ENCODE results near the gene PHACTR2. TPM values are rescaled to one million over a fixed set of nuclear protein-coding genes. Genes with fewer than 3 reads are reported as not detected.
A peak's percentile ranks its signal among the peaks of the same experiment; 100 is the strongest.
"Not testable (repeated sequence)": the region's sequence is repeated elsewhere in the genome, so short reads cannot be mapped to it uniquely, and the experiment has no call there.

PHACTR2 gene
- total RNA-seq, 2 experiments from 2014 or later, result 10.7 to 12.2 TPM

DNA sequence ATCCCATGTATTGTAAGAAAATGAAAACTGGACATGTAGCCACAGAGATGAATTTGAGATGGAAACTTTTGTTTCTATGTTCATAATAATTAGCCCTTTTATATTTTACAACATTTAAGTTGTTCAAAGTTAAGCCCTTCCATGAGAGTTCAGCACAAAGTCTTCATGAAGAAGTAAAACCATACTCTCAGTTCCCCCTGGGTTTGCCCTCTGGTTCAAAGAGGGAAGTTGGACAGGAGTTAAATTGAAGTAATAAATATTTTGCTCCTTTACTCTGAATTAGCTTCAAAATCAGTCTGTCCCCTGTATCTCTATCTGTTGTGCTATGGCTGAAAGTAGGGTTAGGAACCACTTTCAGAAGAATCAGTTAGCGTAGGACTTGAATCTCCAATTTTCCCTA is 31.1 kb downstream of the PHACTR2 start:
- CTCF ChIA-PET, result no interaction called here
- H3K36me3 Mint-ChIP-seq (ENCODE audit: low read depth), result peaks cover 7% of the 10 kb centered on the region
- H3K9me3 Mint-ChIP-seq, result peaks cover 8% of the 10 kb centered on the region
- no peak overlapping the region for H3K27ac Mint-ChIP-seq
- no peak overlapping the region for H3K4me3 Mint-ChIP-seq
- intact Hi-C loops (cut with micrococcal nuclease), result no loop called here
- DNase-seq, result no peak
- H3K4me1 Mint-ChIP-seq (ENCODE audit: low read depth), result no peaks in the 10 kb centered on the region
- H3K27me3 Mint-ChIP-seq (ENCODE audit: low read depth), result no peaks in the 10 kb centered on the region

DNA sequence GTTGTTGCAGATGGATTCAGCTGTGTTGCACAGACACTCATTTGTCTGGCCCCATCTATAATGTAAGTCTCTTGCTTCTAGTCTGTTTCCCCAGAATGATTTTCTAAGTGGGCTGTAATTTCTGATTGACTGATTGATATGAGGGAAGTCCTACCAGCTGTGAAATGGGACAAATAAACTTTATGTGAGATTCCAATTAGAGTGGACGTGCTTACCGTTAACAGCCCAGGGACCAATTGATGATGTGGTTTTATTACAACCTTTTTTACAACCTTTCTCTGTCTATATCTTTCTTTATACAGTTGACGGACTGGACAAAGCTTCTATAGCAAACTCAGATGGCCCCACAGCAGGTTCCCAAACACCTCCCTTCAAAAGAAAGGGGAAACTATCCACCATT is 33.9 kb downstream of the PHACTR2 start:
- intact Hi-C loops (cut with micrococcal nuclease), result no loop called here
- CTCF ChIA-PET, result no interaction called here
- H3K27ac Mint-ChIP-seq, result no peak overlapping the region
- H3K4me1 Mint-ChIP-seq (ENCODE audit: low read depth), result no peaks in the 10 kb centered on the region
- H3K9me3 Mint-ChIP-seq, result peaks cover 8% of the 10 kb centered on the region
- H3K27me3 Mint-ChIP-seq (ENCODE audit: low read depth), result no peaks in the 10 kb centered on the region
- no peak overlapping the region for H3K4me3 Mint-ChIP-seq
- DNase-seq, result no peak
- peaks cover 7% of the 10 kb centered on the region for H3K36me3 Mint-ChIP-seq (ENCODE audit: low read depth)

DNA sequence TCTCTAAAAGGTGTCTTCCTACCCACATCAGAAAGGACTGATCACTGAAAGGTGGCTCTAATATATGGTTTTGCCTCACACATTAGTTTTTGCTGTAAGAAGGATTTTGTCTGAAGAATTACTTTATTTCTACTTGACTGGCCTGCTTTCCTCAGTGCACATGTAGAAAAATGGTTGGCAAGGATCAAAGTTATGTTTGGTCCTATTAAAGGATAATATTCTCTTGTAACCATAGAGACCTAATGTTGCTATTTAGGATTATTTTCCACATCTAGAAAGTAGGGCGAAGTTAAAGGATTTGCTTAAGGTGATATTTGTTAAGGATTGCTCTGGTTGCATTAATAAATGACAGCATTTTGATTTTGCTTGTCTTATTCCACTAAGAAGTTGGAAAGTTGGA is 40.7 kb downstream of the PHACTR2 start:
- Mint-ChIP-seq H3K27me3 (ENCODE audit: low read depth) (no peaks in the 10 kb centered on the region), H3K4me3 (no peak overlapping the region), H3K4me1 (ENCODE audit: low read depth) (no peaks in the 10 kb centered on the region), H3K36me3 (ENCODE audit: low read depth) (peaks cover 13% of the 10 kb centered on the region), H3K27ac (no peak overlapping the region), H3K9me3 (no peaks in the 10 kb centered on the region)
- DNase-seq, result no peak
- CTCF ChIA-PET, result no interaction called here
- intact Hi-C loops (cut with micrococcal nuclease), result no loop called here

DNA sequence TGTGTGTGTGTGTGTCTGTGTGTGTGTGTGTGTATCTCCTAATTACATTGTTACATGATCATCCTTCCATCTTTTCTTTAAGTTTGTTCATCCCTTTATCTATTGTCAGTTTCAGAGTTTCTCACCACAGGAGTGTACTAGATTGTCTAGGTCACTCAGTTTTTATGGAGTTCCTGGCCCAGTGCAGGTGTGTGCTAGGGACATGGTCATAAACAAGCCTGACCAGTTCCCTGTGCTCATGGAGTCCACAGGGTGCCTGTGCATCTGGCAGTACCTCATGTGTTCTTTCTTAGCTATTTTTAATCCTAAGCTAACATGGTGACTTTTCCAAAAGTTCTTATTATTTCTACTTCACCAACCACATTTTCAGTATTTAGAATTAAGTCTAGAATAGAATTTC is 43.9 kb downstream of the PHACTR2 start:
- H3K36me3 Mint-ChIP-seq (ENCODE audit: low read depth), result peaks cover 20% of the 10 kb centered on the region
- H3K9me3 Mint-ChIP-seq, result no peaks in the 10 kb centered on the region
- intact Hi-C loops (cut with micrococcal nuclease), result no loop called here
- no peak overlapping the region for H3K4me3 Mint-ChIP-seq
- no peaks in the 10 kb centered on the region for H3K27me3 Mint-ChIP-seq (ENCODE audit: low read depth)
- peaks cover 2% of the 10 kb centered on the region for H3K4me1 Mint-ChIP-seq (ENCODE audit: low read depth)
- no peak for DNase-seq
- no peak overlapping the region for H3K27ac Mint-ChIP-seq
- CTCF ChIA-PET, result no interaction called here

DNA sequence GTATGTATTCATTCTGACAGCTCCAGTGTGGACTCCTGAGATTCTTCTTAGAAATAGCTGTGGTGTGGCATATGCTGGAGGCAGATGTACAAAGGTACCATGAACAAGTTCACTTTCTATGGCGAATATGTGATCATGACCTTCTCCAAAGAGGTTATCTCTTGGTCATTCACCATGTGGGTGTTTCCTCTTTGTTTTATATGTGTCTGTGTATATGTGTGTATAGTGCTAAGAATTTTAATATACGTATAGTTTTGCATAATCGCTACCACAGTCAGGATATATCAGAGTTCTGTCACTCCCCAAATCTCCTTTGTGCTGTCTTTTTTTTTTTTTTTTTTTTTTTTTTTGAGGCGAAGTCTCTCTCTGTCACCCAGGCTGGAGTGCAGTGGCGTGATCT is 47.1 kb downstream of the PHACTR2 start:
- no peak overlapping the region for H3K27ac Mint-ChIP-seq
- H3K9me3 Mint-ChIP-seq, result no peaks in the 10 kb centered on the region
- no peak for DNase-seq
- peaks cover 16% of the 10 kb centered on the region for H3K36me3 Mint-ChIP-seq (ENCODE audit: low read depth)
- CTCF ChIA-PET, result no interaction called here
- no peaks in the 10 kb centered on the region for H3K27me3 Mint-ChIP-seq (ENCODE audit: low read depth)
- H3K4me1 Mint-ChIP-seq (ENCODE audit: low read depth), result peaks cover 12% of the 10 kb centered on the region
- intact Hi-C loops (cut with micrococcal nuclease), result no loop called here
- no peak overlapping the region for H3K4me3 Mint-ChIP-seq

DNA sequence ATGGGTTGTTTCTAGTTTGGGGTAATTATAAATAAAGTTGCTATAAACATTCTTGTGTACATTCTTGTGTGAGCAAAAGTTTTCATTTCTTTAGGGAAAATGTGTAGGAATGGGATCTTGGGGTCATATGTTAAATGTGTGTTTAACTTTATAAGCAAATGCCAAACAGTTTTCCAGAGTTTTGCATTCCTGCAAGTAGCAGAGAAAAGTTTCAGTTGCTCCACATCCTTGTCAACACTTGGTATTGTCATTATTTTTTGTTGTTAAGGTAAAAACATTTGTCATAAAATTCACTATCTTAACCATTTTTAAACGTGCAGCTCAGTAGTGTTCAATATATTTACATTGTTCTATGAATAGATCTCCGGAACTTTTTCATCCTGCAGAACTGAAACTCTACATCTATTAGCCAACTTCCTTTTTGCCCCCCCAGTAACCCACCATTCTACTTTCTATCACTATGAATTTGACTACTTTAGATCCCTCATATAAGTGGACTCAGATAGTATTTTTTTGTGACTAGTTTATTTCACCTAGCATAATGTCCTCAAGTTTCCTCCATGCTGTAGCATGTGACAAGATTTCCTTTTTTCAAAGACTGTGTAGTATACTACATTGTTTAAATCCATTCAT is 48.4 kb downstream of the PHACTR2 start:
- H3K36me3 Mint-ChIP-seq (ENCODE audit: low read depth), result peaks cover 16% of the 10 kb centered on the region
- no peak overlapping the region for H3K4me3 Mint-ChIP-seq
- CTCF ChIA-PET, result interaction anchor here (0.7 kb wide), 1 partner anchor 1192 kb away, joined by 5 read pairs; no protein-coding TSS in a partner anchor
- H3K27me3 Mint-ChIP-seq (ENCODE audit: low read depth), result no peaks in the 10 kb centered on the region
- DNase-seq, result no peak
- H3K4me1 Mint-ChIP-seq (ENCODE audit: low read depth), result peaks cover 12% of the 10 kb centered on the region
- no peaks in the 10 kb centered on the region for H3K9me3 Mint-ChIP-seq
- no peak overlapping the region for H3K27ac Mint-ChIP-seq
- intact Hi-C loops (cut with micrococcal nuclease), result loop anchor here (2.0 kb wide), 1 partner anchor 31 kb away; no protein-coding TSS in a partner anchor

DNA sequence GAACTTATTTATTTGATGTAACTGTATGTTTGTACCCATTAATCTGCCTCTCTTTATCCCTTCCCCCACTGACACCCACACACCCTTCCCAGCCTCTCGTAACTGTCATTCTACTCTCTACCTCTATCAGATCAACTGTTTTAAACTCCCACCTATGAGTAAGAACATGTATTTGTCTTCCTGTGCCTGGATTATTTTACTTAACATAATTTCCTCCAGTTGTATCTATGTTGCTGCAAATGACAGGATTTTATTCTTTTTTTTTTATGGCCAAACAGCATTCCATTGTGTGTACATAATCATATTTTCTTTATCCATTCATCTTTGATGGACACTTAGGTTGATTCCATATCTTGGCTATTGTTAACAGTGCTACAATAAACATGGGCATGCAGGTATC is 49.3 kb downstream of the PHACTR2 start:
- Mint-ChIP-seq H3K27me3 (ENCODE audit: low read depth) (no peaks in the 10 kb centered on the region), H3K36me3 (ENCODE audit: low read depth) (peaks cover 16% of the 10 kb centered on the region), H3K4me3 (no peak overlapping the region), H3K9me3 (no peaks in the 10 kb centered on the region), H3K27ac (no peak overlapping the region), H3K4me1 (ENCODE audit: low read depth) (peaks cover 17% of the 10 kb centered on the region)
- intact Hi-C loops (cut with micrococcal nuclease), result loop anchor here (2.0 kb wide), 1 partner anchor 32 kb away; no protein-coding TSS in a partner anchor
- CTCF ChIA-PET, result no interaction called here
- DNase-seq, result peak; percentile 6

DNA sequence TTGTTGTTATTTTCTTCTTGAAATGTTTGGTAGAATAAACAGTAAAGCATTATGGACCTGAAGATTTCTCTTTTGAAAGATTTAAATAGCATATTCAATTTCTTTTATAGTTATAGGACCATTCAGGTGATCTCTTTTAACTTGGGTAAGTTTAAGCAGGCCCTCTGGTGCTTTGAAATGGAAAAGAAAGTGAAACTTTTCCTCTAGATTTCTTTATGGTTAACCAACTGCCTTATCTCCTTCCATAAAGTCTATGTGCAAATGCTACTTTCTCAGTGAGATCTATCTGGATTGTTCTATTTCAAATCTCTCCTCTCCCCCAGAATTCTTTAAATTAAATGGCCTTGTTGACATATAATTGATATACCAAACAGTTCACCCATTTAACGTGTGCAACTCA is 54.0 kb downstream of the PHACTR2 start:
- H3K4me3 Mint-ChIP-seq, result no peak overlapping the region
- CTCF ChIA-PET, result no interaction called here

DNA sequence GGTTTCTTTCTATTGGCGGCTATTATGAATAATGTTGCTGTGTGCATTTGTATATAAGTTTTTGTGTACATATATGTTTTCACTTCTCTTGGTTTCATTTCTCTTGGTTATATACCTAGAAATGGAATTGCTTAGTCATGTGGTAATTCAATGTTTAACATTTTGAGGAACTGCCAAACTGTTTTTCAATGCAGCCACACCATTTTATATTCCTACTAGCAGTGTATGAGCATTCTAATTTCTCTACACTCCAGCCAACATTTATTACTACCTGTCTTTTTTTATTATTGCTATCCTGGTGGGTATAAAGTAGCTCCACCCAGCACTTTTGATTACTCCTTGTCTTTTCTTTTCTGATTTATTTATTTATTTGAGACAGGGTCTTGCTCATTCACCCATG is 54.8 kb downstream of the PHACTR2 start:
- intact Hi-C loops (cut with micrococcal nuclease), result loop anchor here (5.0 kb wide), 1 partner anchor 155 kb away; no protein-coding TSS in a partner anchor
- H3K9me3 Mint-ChIP-seq, result no peaks in the 10 kb centered on the region
- H3K4me1 Mint-ChIP-seq (ENCODE audit: low read depth), result peaks cover 22% of the 10 kb centered on the region
- no peak for DNase-seq
- H3K4me3 Mint-ChIP-seq, result no peak overlapping the region
- H3K27me3 Mint-ChIP-seq (ENCODE audit: low read depth), result no peaks in the 10 kb centered on the region
- CTCF ChIA-PET, result no interaction called here
- H3K36me3 Mint-ChIP-seq (ENCODE audit: low read depth), result no peaks in the 10 kb centered on the region
- H3K27ac Mint-ChIP-seq, result no peak overlapping the region

More for the DNA sequence above, 54.0 kb downstream of the PHACTR2 start:
- Mint-ChIP-seq H3K4me1 (ENCODE audit: low read depth) (peaks cover 30% of the 10 kb centered on the region), H3K27me3 (ENCODE audit: low read depth) (no peaks in the 10 kb centered on the region), H3K27ac (no peak overlapping the region), H3K9me3 (no peaks in the 10 kb centered on the region), H3K36me3 (ENCODE audit: low read depth) (no peaks in the 10 kb centered on the region)
- intact Hi-C loops (cut with micrococcal nuclease), result loop anchor here (5.0 kb wide), 1 partner anchor 154 kb away; no protein-coding TSS in a partner anchor
- no peak for DNase-seq

DNA sequence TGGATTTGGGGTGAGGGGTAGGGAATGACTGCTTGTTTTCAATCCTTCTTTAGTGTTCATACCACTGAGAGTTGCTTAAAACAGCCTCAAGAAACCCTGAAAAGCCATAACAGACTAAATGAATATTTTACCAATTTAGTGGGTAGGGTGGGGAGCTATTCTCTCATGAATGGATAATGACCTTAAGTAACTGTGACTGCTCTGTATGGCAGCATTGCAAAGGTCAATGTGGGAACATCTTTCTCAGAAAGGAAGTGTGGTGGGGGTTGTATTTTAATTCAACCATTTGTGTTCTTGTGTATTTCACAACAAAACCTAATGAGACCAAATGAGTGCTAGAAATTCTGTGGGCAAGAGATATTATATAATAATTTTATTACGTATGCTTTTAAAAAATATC is 55.7 kb downstream of the PHACTR2 start:
- Mint-ChIP-seq H3K27me3 (ENCODE audit: low read depth) (no peaks in the 10 kb centered on the region), H3K36me3 (ENCODE audit: low read depth) (no peaks in the 10 kb centered on the region), H3K4me1 (ENCODE audit: low read depth) (peaks cover 20% of the 10 kb centered on the region), H3K27ac (no peak overlapping the region), H3K9me3 (no peaks in the 10 kb centered on the region), H3K4me3 (no peak overlapping the region)
- no peak for DNase-seq
- CTCF ChIA-PET, result no interaction called here
- intact Hi-C loops (cut with micrococcal nuclease), result loop anchor here (5.0 kb wide), 1 partner anchor 156 kb away; no protein-coding TSS in a partner anchor

DNA sequence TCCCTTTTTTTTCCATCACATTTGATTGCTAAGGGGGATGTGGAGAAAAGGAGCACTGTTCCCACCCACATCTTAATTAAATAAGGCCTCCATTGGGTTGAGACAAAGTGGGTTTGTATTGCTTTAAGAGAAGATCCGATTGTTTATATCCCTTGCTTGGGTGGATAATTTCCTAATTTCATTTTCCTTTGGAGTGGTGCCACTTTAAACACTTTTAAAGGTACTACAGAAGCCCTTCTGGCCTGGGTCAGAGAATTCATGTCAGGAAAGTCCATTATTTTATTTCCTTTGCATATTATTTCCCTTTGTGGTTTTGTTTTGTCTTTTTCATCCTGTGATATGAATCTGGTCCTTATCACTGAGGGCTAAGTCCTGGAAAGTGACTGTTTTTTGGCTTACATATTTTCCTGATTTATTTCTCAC is 56.9 kb downstream of the PHACTR2 start:
- H3K36me3 Mint-ChIP-seq (ENCODE audit: low read depth), result no peaks in the 10 kb centered on the region
- no peak overlapping the region for H3K4me3 Mint-ChIP-seq
- no peaks in the 10 kb centered on the region for H3K9me3 Mint-ChIP-seq

DNA sequence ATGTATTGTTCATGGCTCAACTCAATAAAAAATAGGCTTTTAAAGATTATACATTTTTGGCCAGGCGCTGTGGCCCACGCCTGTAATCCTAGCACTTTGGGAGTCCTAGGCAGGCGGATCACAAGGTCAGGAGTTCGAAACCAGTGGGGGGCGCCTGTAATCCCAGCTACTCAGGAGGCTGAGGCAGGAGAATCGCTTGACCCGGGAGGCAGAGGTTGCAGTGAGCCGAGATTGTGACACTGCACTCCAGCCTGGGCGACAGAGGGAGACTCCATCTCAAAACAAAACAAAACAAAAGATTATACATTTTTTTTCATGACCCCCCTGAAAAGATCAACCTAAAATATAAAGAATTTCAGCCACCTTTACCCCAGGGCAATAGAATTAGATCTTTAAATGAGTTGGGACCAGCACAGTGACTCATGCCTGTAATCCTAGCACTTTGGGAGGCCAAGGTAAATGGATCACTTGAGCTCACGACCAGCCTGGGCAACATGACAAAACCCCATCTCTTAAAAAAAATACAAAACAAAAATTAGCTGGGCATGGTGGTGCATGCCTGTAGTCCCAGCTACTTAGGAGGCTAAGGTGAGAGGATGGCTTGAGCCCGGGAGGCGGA is 60.4 kb downstream of the PHACTR2 start:
- H3K27ac Mint-ChIP-seq; intact Hi-C loops (cut with micrococcal nuclease); H3K9me3 Mint-ChIP-seq; DNase-seq; CTCF ChIA-PET; H3K4me3 Mint-ChIP-seq; H3K27me3 Mint-ChIP-seq (ENCODE audit: low read depth); H3K36me3 Mint-ChIP-seq (ENCODE audit: low read depth): not testable (repeated sequence)
- H3K4me1 Mint-ChIP-seq (ENCODE audit: low read depth), result peaks cover 13% of the 10 kb centered on the region

More for the DNA sequence above, 56.9 kb downstream of the PHACTR2 start:
- intact Hi-C loops (cut with micrococcal nuclease), result loop anchor here (5.0 kb wide), 1 partner anchor 157 kb away; no protein-coding TSS in a partner anchor
- peaks cover 26% of the 10 kb centered on the region for H3K4me1 Mint-ChIP-seq (ENCODE audit: low read depth)
- H3K27me3 Mint-ChIP-seq (ENCODE audit: low read depth), result no peaks in the 10 kb centered on the region
- DNase-seq, result no peak
- CTCF ChIA-PET, result no interaction called here
- no peak overlapping the region for H3K27ac Mint-ChIP-seq

DNA sequence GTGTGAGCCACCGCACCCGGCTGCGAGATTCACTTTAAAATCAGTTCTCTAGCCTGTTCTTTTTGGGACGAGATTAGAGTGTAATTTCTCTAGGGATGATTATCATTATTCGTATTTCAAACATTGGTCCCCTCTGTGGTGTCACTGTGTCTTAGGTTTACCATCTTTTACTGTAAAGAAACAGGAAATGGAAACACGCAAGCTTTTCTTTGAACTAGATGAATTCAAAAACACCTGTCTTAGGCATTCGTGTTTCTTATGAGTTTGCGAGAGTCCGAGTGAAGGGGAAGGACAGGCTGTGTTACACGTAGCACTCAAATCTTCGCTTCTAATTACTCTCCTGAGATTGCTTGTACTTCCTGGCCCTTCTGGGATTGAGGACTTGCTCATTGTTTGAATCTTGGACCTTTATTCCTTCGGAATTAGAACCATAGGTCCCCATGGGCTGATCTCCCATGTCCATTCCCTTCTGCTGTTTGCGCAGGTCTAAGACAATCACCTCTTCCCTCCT is 61.6 kb downstream of the PHACTR2 start:
- CTCF ChIA-PET, result no interaction called here
- H3K27ac Mint-ChIP-seq, result no peak overlapping the region
- no peaks in the 10 kb centered on the region for H3K27me3 Mint-ChIP-seq (ENCODE audit: low read depth)
- no peaks in the 10 kb centered on the region for H3K36me3 Mint-ChIP-seq (ENCODE audit: low read depth)
- intact Hi-C loops (cut with micrococcal nuclease), result no loop called here
- H3K4me3 Mint-ChIP-seq, result no peak overlapping the region
- no peak for DNase-seq
- H3K4me1 Mint-ChIP-seq (ENCODE audit: low read depth), result peaks cover 8% of the 10 kb centered on the region
- no peaks in the 10 kb centered on the region for H3K9me3 Mint-ChIP-seq
